Activated T-helper 17 cell treated with anti-CD3 and anti-CD28 coated beads, Interleukin-2, amount 50 U/mL, for 72 hours (primary cell): ENCODE measurements around the gene NSMCE1. TPM values are rescaled to one million over a fixed set of nuclear protein-coding genes. Genes with fewer than 3 reads are reported as not detected.

ENCODE experiments used
- ATAC-seq: fragments of 150-1000 bp; cut with Tn5 transposase; replicated peaks from 2 replicates; pipeline ENCODE4 v1.10.0; 2021; ENCODE audit warnings: mild to moderate bottlenecking, moderate library complexity
- H3K27ac Mint-ChIP-seq: one replicate; pipeline ENCODE4 v1.8.0; 2022; ENCODE audit warnings: mixed read lengths
- H3K27me3 Mint-ChIP-seq: one replicate; pipeline ENCODE4 v1.8.0; 2022; ENCODE audit warnings: mixed read lengths
- H3K36me3 Mint-ChIP-seq: one replicate; pipeline ENCODE4 v1.8.0; 2022; ENCODE audit warnings: low read depth, mild to moderate bottlenecking, mixed read lengths
- H3K4me1 Mint-ChIP-seq: one replicate; pipeline ENCODE4 v1.8.0; 2022; ENCODE audit warnings: mixed read lengths
- H3K4me3 Mint-ChIP-seq: one replicate; pipeline ENCODE4 v1.8.0; 2022; ENCODE audit warnings: mild to moderate bottlenecking, mixed read lengths
- H3K9me3 Mint-ChIP-seq: one replicate; pipeline ENCODE4 v1.8.0; 2022; ENCODE audit warnings: mixed read lengths
- total RNA-seq, 2 donors: library from RNA; stranded (reverse); gene quantifications; one replicate each; pipeline ENCODE4 v1.2.3, GENCODE V29; 2022

The NSMCE1 gene
- total RNA-seq, 2 donors from 2014 or later = 59.6 to 99.8 TPM

DNA sequence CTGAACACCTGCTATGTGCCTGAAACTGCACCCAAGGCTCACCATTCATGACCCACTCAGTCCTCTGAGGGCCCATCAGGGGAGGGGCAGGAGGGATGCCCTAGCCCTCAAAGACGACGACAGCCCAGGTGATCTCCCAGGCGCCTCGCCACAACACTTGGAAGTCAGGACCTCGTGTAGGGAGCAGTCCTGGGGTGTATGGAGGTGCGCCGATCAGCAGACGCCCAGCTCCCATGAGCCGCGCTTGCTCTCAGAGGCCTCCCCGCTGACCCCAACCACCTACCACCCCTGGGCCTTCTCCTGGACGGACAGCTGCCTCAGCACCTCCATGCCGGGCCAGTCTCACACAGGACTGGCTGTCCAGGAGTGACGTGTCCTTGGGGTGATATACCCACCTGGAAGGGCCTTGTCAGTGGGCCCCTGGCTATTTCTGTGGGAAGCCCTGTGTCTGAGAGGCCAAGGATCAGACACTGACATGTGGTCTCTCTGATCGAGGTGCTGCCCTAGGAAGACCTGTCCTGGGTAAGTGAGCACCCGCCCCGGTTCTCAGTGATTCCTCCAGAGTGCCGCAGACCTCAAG lies 38.6 kb downstream of the NSMCE1 start:
- Mint-ChIP-seq H3K4me3 (peak overlapping the region; percentile 82), H3K27ac (peak overlapping the region; percentile 77), H3K36me3 (peaks cover 77% of the 10 kb centered on the region), H3K4me1 (peaks cover 37% of the 10 kb centered on the region), H3K27me3 (no peaks in the 10 kb centered on the region), H3K9me3 (no peaks in the 10 kb centered on the region)
- no peak for ATAC-seq

DNA sequence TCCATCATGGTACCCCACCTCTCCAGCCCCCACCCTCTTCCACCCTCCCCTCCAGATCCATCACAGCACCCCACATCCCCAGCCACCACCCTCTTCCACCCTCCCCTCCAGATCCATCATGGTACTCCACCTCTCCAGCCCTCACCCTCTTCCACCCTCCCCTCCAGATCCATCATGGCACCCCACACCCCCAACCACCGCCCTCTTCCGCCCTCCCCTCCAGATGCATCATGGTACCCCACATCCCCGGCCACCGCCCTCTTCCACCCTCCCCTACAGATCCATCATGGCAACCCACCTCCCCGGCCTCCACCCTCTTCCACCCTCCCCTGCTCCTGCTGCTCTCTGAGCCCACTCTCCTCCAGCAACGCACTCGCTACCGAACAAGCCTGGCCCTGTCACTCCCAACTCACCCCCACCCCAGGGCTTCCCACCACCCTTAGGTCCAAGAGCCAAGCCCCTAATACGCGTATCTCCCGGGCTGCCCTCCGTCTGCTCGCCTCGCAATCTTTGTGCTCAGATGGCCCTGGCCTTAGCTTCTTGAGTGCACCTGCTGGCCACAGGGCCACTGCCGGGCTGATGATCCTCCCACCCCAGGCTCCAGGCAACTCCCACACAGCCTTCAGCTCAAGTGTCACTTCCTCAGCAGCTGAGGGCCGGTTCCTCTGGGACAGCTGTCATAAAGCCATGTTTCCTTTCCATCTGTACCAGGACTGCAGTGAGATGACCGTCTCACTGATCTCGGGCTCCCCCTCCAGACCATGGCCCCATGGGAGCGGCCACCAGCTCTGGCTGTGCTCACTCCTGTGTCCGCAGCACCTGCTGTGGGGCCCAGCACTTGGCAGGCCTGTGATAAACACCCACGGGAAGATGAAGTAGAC lies 39.7 kb downstream of the NSMCE1 start:
- peaks cover 37% of the 10 kb centered on the region for H3K4me1 Mint-ChIP-seq
- no peak overlapping the region for H3K4me3 Mint-ChIP-seq
- H3K36me3 Mint-ChIP-seq = peaks cover 77% of the 10 kb centered on the region

DNA sequence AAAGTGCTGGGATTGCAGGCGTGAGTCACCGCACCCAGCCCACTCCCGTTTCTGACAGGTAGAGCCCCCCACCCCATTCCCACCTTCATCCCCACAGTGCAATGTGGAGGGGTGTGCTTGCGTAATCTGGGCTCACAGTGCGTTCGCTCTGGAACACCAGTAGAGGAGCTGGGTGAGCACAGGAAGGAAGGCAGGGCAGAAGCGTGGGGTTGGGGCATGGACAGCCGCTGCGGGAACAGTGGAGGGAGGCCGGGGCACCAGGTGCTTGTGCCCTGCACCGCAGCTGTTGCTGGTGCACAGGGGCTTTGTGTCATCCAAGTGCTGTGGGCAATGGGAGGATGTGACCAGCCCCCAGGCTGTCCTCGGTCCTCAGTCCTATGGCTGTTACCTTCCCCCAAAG lies 40.5 kb downstream of the NSMCE1 start:
- Mint-ChIP-seq H3K27me3 (no peaks in the 10 kb centered on the region), H3K4me3 (no peak overlapping the region), H3K27ac (no peak overlapping the region), H3K9me3 (no peaks in the 10 kb centered on the region), H3K36me3 (peaks cover 71% of the 10 kb centered on the region), H3K4me1 (peaks cover 36% of the 10 kb centered on the region)
- no peak for ATAC-seq

More for the DNA sequence above, 39.7 kb downstream of the NSMCE1 start:
- Mint-ChIP-seq H3K9me3 (no peaks in the 10 kb centered on the region), H3K27ac (peak overlapping the region; percentile 33), H3K27me3 (no peaks in the 10 kb centered on the region)
- no peak for ATAC-seq

DNA sequence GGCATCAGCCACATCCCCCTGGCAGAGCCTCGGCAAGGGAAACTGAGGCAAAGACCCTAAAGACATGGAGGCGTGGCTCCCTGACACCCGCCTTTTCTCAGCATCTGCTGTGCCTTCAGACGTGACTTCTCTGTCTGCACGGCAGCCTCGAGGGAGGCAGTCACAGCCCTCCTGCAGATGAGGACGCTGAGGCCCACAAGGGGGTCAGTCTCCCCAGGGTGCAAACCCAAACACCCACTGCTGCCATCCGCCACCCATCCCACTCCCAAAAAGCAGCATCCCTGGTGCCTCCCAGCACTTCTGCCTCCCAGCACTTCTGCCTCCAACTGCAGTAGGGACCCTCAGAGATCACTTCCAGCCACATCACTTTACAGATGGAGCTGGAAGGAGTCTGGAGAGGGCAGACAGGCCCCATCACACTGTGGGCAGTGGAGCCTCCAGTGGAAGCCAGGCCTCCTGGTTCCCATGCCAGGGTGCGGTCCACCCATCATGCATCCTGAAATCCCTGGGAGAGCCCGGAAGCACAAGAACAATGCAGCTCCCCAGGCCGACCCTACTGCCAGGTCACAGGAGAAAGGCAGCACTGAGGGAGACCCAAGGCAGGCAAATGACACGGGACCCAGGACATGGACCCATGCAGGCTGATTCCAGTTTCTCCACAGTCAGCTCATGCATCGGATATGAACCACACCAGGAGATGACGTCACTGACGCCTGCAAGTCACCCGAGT lies 41.4 kb downstream of the NSMCE1 start:
- Mint-ChIP-seq H3K9me3 (no peaks in the 10 kb centered on the region), H3K27me3 (no peaks in the 10 kb centered on the region), H3K4me1 (peaks cover 28% of the 10 kb centered on the region), H3K4me3 (no peak overlapping the region), H3K27ac (peak overlapping the region; percentile 7), H3K36me3 (peaks cover 62% of the 10 kb centered on the region)
- no peak for ATAC-seq

DNA sequence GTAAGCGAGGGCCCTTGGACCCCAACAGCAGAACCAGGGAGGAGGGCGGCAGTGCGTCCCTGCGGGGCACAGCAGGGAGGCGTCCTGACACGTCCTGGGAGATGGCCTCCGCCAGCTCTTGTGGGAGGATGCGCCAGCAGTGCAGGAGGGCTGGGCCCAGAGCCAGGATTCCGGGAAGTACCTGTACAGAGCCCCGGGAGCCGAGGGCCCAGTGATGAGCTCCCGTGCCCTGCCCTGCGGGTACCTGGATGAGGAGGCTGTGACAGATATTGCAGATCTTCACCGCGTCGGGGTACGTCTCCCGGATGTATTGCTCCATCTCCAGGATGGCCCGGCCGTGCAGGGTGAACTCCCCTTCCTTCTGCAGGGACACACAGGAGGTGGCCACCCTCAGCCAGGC lies 42.1 kb downstream of the NSMCE1 start:
- ATAC-seq = no peak
- Mint-ChIP-seq H3K9me3 (no peaks in the 10 kb centered on the region), H3K27me3 (no peaks in the 10 kb centered on the region), H3K27ac (peak overlapping the region; percentile 7), H3K4me3 (no peak overlapping the region), H3K4me1 (peaks cover 21% of the 10 kb centered on the region), H3K36me3 (peaks cover 55% of the 10 kb centered on the region)

DNA sequence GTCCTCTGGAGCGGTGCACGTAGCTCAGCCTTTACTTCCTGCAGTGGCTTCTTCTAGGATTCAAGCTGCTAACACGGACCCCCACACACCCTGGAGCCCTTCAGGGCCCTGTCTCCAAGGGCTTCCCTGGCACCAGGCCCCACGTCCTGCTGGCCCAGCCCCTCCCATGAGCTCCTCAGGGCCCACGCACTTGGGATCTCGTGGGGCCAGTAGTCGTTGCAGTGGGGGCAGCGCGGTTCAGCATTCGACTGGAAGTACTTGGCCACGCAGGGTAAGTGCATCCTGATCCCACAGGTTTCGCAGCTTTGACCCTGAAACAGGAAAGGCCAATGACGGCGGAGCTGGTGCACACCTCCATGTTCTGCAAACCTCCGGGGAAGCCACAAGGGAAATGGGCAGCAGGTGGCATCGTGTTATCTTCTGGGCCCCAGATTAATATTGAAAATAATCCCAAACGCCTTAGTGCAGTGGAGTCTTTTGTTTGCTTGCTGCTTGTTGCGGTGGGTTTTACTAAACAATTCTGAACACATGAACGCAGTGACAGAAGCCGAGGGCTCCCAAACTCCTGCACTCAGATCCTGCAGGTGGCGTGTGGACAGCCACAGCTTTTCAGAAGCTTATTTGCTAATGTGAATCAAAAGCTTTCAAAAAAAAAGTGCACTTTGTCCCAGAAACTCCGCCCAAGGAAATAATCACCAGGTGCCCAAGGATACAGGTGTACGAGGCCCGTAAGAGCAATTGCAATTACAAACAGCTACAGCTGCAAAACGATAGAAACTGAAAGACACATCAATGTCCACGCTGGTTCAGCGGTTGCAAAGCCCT lies 42.8 kb downstream of the NSMCE1 start:
- Mint-ChIP-seq H3K9me3 (no peaks in the 10 kb centered on the region), H3K27ac (peak overlapping the region; percentile 7), H3K27me3 (no peaks in the 10 kb centered on the region), H3K36me3 (peaks cover 48% of the 10 kb centered on the region), H3K4me3 (no peak overlapping the region), H3K4me1 (peaks cover 17% of the 10 kb centered on the region)
- ATAC-seq = no peak

DNA sequence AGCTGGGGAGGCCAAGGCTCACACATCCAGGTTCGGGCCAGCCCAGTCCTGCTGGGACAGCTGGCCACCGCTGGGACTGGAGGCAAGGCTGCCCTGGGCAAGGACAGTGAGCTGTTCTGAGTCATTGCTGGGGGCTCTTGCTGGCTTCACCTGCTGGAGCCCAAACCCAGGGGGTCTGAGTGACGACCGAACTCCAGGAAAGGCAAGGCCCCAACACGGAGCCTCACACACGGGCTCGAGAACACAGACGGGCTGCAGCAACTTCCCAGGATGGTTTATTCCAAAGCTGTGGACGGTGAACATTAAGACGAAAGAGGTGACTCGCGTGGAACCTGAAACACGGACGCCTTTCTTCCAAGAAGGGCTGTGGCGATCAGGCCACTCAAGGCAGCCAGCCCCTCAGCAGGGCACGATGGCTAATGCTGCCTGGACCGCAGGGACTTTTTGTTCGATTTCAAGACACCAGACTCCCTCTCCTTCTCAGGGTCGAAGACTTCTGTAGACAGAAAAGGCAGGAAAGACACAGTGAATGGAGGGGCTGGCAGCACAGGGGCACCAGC lies 43.8 kb downstream of the NSMCE1 start:
- peak overlapping the region; percentile 22 for H3K27ac Mint-ChIP-seq
- H3K27me3 Mint-ChIP-seq = no peaks in the 10 kb centered on the region
- no peak for ATAC-seq
- H3K4me3 Mint-ChIP-seq = no peak overlapping the region
- H3K9me3 Mint-ChIP-seq = no peaks in the 10 kb centered on the region
- peaks cover 14% of the 10 kb centered on the region for H3K4me1 Mint-ChIP-seq
- peaks cover 43% of the 10 kb centered on the region for H3K36me3 Mint-ChIP-seq

DNA sequence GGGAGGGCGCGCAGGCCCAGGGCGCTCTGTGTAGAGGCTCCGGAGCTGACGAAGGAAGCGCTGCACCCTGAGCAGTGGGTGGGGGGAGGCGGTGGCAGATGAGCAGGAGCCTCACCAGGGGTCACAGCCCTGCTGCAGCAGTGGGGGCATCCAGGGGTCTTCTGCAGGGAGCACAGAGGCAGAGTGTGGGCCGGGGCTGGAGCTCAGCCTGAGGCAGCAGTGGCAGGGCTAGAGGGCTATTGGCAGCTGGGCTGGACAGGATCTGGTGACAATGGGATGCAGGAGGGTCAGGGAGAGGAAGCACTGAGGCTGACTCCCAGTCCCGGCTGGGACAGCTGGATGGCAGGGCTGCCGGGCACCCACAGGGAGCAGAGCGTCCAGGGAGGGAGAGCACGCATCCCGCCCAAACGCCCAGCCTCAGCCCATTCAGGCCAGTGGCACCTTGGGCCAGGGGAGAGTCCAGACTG lies 44.3 kb downstream of the NSMCE1 start:
- Mint-ChIP-seq H3K36me3 (peaks cover 43% of the 10 kb centered on the region), H3K27me3 (no peaks in the 10 kb centered on the region), H3K4me1 (peaks cover 14% of the 10 kb centered on the region), H3K27ac (peak overlapping the region; percentile 22), H3K4me3 (no peak overlapping the region), H3K9me3 (no peaks in the 10 kb centered on the region)
- no peak for ATAC-seq

DNA sequence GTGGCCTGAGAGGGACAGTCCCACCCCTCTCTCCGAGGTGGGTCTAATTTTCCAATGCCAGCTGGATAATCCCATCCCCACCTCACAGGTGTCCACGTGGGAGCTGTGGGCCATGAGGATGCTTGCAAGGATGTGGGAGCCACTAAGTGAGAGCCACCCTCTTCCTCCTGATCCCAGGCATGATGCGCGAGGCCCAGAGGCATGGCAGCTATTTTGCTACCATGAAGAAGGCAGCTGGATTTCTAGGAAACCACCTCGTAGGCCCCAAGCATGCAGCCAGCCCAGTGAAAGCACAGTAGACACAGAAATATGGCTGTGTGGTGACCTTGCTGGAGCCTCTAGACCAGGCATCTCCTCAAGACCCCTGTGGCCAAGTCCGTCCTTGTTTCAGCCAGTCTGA lies 44.9 kb downstream of the NSMCE1 start:
- no peaks in the 10 kb centered on the region for H3K27me3 Mint-ChIP-seq
- no peak overlapping the region for H3K4me3 Mint-ChIP-seq
- peaks cover 49% of the 10 kb centered on the region for H3K36me3 Mint-ChIP-seq
- peaks cover 14% of the 10 kb centered on the region for H3K4me1 Mint-ChIP-seq
- H3K9me3 Mint-ChIP-seq = no peaks in the 10 kb centered on the region
- peak overlapping the region; percentile 28 for H3K27ac Mint-ChIP-seq
- ATAC-seq = no peak

DNA sequence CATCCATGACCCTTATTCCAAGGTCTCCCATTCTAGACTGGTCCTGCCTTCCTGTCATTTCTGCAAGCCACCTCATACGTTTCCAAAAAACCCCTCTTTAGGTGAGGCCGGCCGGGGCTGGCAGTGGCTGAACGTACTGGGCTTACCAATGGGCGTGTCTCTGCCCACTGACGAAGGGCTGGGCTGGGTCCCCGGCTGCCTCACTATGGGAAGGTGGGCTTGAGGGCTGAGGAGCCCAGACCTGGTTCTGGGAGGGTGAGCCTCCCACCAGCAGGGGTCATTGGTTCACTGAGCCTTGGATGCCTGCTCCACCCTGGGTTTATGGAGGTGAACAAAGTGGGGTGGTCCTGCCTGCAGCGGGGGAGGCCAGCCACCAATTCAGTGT lies 45.4 kb downstream of the NSMCE1 start:
- Mint-ChIP-seq H3K4me3 (no peak overlapping the region), H3K9me3 (no peaks in the 10 kb centered on the region), H3K4me1 (peaks cover 14% of the 10 kb centered on the region), H3K27me3 (no peaks in the 10 kb centered on the region), H3K27ac (peak overlapping the region; percentile 28), H3K36me3 (peaks cover 48% of the 10 kb centered on the region)
- peak; percentile 15 for ATAC-seq

DNA sequence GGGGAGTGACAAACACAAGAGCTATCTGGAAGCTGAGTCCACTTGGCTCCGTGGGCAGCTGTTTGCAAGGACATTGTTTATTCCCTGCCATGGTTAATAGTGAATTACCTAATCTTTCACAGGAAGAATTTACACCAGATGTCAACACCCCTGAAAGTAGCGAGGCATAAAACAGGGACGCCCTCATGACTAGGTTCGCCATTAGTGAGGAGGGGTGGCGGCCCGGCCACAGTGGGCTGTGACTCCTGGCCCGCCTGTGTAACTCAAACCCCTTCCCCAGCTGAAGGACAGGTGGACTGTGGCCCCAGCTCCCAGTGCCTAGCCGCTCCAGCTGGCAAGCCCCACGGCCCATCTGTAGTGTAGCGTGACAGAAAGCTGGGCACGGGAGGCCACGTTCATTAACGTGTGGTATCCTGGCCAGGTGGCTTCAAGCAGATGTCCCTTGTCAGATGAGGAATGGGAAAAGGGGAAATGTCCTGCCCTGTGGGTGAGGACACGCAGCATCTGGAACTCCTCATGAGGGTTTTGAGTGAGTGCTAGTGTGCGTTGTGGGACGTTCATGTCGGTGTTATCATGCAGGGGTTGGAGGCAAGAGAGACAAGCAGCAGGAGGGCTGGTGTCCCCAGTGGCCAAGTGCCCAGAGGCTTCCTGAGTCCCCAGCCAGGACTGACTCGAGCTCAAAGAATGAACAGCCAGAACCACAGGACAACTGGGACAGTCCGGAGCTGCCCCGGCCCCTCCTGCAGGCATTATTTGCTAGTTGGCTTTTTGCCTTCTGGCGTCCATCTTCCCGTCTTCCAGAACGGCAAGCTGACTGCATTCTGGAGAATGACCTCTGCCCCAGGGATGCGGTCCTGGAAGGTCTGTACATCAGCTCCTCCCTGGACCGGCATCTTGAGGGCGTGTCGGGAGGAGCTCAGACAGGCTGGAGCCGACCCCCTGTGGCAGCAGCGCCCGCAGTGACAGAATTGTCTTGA lies 46.0 kb downstream of the NSMCE1 start:
- Mint-ChIP-seq H3K4me1 (peaks cover 14% of the 10 kb centered on the region), H3K27ac (peak overlapping the region; percentile 28), H3K27me3 (no peaks in the 10 kb centered on the region), H3K4me3 (no peak overlapping the region), H3K9me3 (no peaks in the 10 kb centered on the region), H3K36me3 (peaks cover 41% of the 10 kb centered on the region)
- no peak for ATAC-seq

DNA sequence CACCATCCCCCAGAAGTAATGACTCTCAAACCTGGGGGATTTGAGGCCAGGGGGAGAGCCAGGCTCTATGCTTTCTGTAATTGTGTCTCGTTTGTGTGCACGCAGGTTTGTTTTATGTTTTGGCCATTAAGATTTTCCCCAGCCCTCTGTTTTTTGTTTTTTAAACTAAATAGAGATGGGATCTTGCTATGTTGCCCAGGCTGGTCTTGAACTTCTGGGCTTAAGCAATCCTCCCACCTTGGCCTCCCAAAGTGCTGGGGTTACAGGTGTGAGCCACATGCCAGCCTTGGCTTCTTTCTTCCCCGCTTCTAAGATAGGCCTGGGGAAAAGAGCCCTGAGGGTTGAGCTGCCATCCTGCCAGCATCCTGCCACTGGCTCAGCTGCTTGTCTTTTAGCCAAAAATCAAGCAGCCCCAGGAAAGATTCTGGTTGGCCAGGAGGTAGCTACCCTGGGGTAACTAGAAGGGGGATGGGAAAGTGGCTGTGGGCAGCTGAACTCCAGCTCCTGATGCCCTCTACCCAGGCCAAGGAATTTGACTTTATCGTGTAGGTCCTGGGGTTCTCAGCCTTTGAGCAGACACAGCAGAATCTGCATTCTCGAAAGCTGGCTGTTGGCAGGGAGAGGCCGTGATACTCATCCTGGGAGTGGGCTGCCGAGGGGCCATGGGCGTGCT lies 46.9 kb downstream of the NSMCE1 start:
- Mint-ChIP-seq H3K27ac (no peak overlapping the region), H3K4me1 (peaks cover 14% of the 10 kb centered on the region), H3K36me3 (peaks cover 33% of the 10 kb centered on the region), H3K9me3 (no peaks in the 10 kb centered on the region), H3K4me3 (no peak overlapping the region), H3K27me3 (no peaks in the 10 kb centered on the region)
- no peak for ATAC-seq
